H1 (cell line): Measurements from ENCODE around the gene MORN5. TPM values are rescaled to one million over a fixed set of nuclear protein-coding genes. Genes with fewer than 3 reads are reported as not detected.

Experiments used
- CTCF ChIA-PET: fragments of 300-600 bp; sonication (Branson Sonifier 250); formaldehyde crosslinking; loops from one replicate; lab custom pipeline; 2021; ENCODE audit not compliant: partially characterized antibody; lab: Charles Lee
- POLR2A ChIA-PET: fragments of 300-600 bp; sonication (Branson Sonifier 250); formaldehyde crosslinking; loops from one replicate; lab custom pipeline; 2021; ENCODE audit warnings: inconsistent platforms; ENCODE audit not compliant: partially characterized antibody; lab: Charles Lee
- DNase-seq, 2 experiments: peaks; one replicate each; pipeline versions ENCODE4 v3.0.0 to v3.0.0-alpha.2; 2010 to 2022; ENCODE audit warnings: low spot score in 2 of 2, low read depth in 1 of 2, mixed read lengths in 1 of 2
- FAIRE-seq: peaks from 2 replicates; lab custom pipeline; 2011; peaks lifted over from hg19 to GRCh38; lab: Jason Lieb, UNC
- H2AFZ ChIP-seq: 2 replicates; pipeline ENCODE4 v1.8.1; 2012; ENCODE audit warnings: low read length, inconsistent platforms
- H2AK5ac ChIP-seq: 2 replicates; pipeline ENCODE4 v1.6.1; 2013; ENCODE audit warnings: low read depth, low read length
- H2BK120ac ChIP-seq: replicated peaks from 2 replicates; pipeline ENCODE3; 2013; ENCODE audit warnings: low read depth, low read length, inconsistent platforms
- H2BK12ac ChIP-seq: 2 replicates; pipeline ENCODE4 v1.6.1; 2013; ENCODE audit warnings: low read depth, low read length
- H2BK15ac ChIP-seq: 2 replicates; pipeline ENCODE4 v1.6.1; 2013; ENCODE audit warnings: low read length
- H2BK20ac ChIP-seq: 2 replicates; pipeline ENCODE4 v1.6.1; 2013; ENCODE audit warnings: low read length
- H2BK5ac ChIP-seq: 2 replicates; pipeline ENCODE4 v1.6.1; 2013; ENCODE audit warnings: low read depth, low read length
- H3K14ac ChIP-seq: 2 replicates; pipeline ENCODE4 v1.6.1; 2013; ENCODE audit warnings: inconsistent platforms; ENCODE audit not compliant: insufficient read length
- H3K18ac ChIP-seq: 2 replicates; pipeline ENCODE4 v1.6.1; 2013; ENCODE audit warnings: low read length; ENCODE audit errors: extremely low read depth
- H3K23ac ChIP-seq: 2 replicates; pipeline ENCODE4 v1.6.1; 2013; ENCODE audit warnings: inconsistent platforms; ENCODE audit not compliant: insufficient read length
- H3K23me2 ChIP-seq: 2 replicates; pipeline ENCODE4 v1.6.1; 2013; ENCODE audit warnings: low read depth, low read length
- H3K27ac ChIP-seq: 2 replicates; pipeline ENCODE4 v1.6.1; 2011; ENCODE audit warnings: low read depth, low read length, inconsistent platforms
- H3K27me3 ChIP-seq, 4 experiments: replicated peaks in 1 of 4; 1 replicate in 1 of 4; 2 replicates in 3 of 4; pipeline versions ENCODE4 v1.6.1 to v1.8.1; 2011 to 2013; ENCODE audit warnings: low read length in 3 of 4, mild to moderate bottlenecking in 3 of 4, inconsistent platforms in 2 of 4, mixed read lengths in 2 of 4, moderate library complexity in 1 of 4; ENCODE audit not compliant: control insufficient read depth in 3 of 4, insufficient read depth in 3 of 4; ENCODE audit errors: extremely low read depth in 1 of 4
- H3K36me3 ChIP-seq, 4 experiments: 2 replicates each; pipeline versions ENCODE4 v1.6.1 to v1.8.1; 2011 to 2013; ENCODE audit warnings: mild to moderate bottlenecking in 4 of 4, low read length in 3 of 4, moderate library complexity in 2 of 4, control low read depth in 1 of 4, inconsistent platforms in 1 of 4; ENCODE audit not compliant: insufficient read depth in 4 of 4, control insufficient read depth in 2 of 4
- H3K4ac ChIP-seq: replicated peaks from 2 replicates; pipeline ENCODE3; 2013; ENCODE audit warnings: low read length, low read depth, mixed read lengths, inconsistent platforms; ENCODE audit not compliant: insufficient read length
- H3K4me1 ChIP-seq, 4 experiments: replicated peaks in 1 of 4; 1 replicate in 1 of 4; 2 replicates in 3 of 4; pipeline versions ENCODE4 v1.6.1 to v1.8.1; 2011 to 2013; ENCODE audit warnings: low read length in 3 of 4, inconsistent platforms in 2 of 4, mixed read lengths in 1 of 4; ENCODE audit not compliant: insufficient read depth in 4 of 4, control insufficient read depth in 3 of 4
- H3K4me2 ChIP-seq, 2 experiments: 2 replicates each; pipeline versions ENCODE4 v1.6.1 to v1.8.1; 2011 to 2013; ENCODE audit warnings: low read depth in 2 of 2, low read length in 2 of 2, control low read depth in 1 of 2, inconsistent platforms in 1 of 2, mild to moderate bottlenecking in 1 of 2; ENCODE audit not compliant: insufficient read depth in 1 of 2
- H3K4me3 ChIP-seq, 4 experiments: fragments of 200-600, 300-600 bp in 1 of 4; sonication (generic), shearing (Covaris generic), sonication (Bioruptor Twin) in 1 of 4; 2 replicates each; pipeline versions ENCODE4 v1.5.1 to v1.8.1; 2011 to 2016; ENCODE audit warnings: low read length in 4 of 4, low read depth in 3 of 4, control low read depth in 2 of 4, inconsistent platforms in 2 of 4, mild to moderate bottlenecking in 2 of 4, mixed read lengths in 1 of 4, moderate library complexity in 1 of 4; ENCODE audit not compliant: insufficient read depth in 2 of 4; ENCODE audit errors: extremely low read depth in 1 of 4
- H3K56ac ChIP-seq: replicated peaks from 2 replicates; pipeline ENCODE3; 2013; ENCODE audit warnings: low read depth, mild to moderate bottlenecking, mixed read lengths, low read length, inconsistent platforms; ENCODE audit not compliant: insufficient read length
- H3K79me1 ChIP-seq: 2 replicates; pipeline ENCODE4 v1.6.1; 2013; ENCODE audit warnings: low read depth, low read length, control low read depth
- H3K79me2 ChIP-seq, 2 experiments: 2 replicates each; pipeline versions ENCODE4 v1.6.1 to v1.8.1; 2012 to 2013; ENCODE audit warnings: low read length in 2 of 2, mild to moderate bottlenecking in 2 of 2, inconsistent platforms in 1 of 2; ENCODE audit not compliant: insufficient read depth in 2 of 2, control insufficient read depth in 1 of 2
- H3K9ac ChIP-seq, 4 experiments: replicated peaks in 1 of 4; 1 replicate in 1 of 4; 2 replicates in 3 of 4; pipeline versions ENCODE4 v1.6.1 to v1.8.1; 2011 to 2013; ENCODE audit warnings: low read depth in 3 of 4, low read length in 3 of 4, control low read depth in 2 of 4, mild to moderate bottlenecking in 2 of 4, moderate library complexity in 2 of 4, inconsistent platforms in 1 of 4; ENCODE audit errors: extremely low read depth in 1 of 4
- H3K9me3 ChIP-seq, 2 experiments: 2 replicates each; pipeline versions ENCODE4 v1.6.1 to v1.8.1; 2012 to 2013; ENCODE audit warnings: mild to moderate bottlenecking in 2 of 2, moderate library complexity in 2 of 2, control low read depth in 1 of 2, inconsistent platforms in 1 of 2, low read depth in 1 of 2, low read length in 1 of 2, mixed read lengths in 1 of 2; ENCODE audit not compliant: insufficient read depth in 2 of 2
- H4K20me1 ChIP-seq, 2 experiments: replicated peaks in 1 of 2; 2 replicates each; pipeline versions ENCODE3 to v1.8.1; 2011 to 2013; ENCODE audit warnings: inconsistent platforms in 2 of 2, low read length in 2 of 2, mild to moderate bottlenecking in 1 of 2; ENCODE audit not compliant: insufficient read depth in 2 of 2, control insufficient read depth in 1 of 2
- H4K5ac ChIP-seq: 2 replicates; pipeline ENCODE4 v1.6.1; 2013; ENCODE audit warnings: low read length, low read depth, mixed read lengths, inconsistent platforms; ENCODE audit not compliant: insufficient read length
- H4K8ac ChIP-seq: 2 replicates; pipeline ENCODE4 v1.8.0; 2013; ENCODE audit warnings: mild to moderate bottlenecking, moderate library complexity, low read length, inconsistent platforms; ENCODE audit not compliant: insufficient read depth; ENCODE audit errors: extremely low read depth
- H4K91ac ChIP-seq: replicated peaks from 2 replicates; pipeline ENCODE3; 2013; ENCODE audit warnings: low read length, mixed read lengths, inconsistent platforms; ENCODE audit not compliant: insufficient read length
- BCL11A ChIP-seq, 2 experiments: IDR thresholded peaks; one replicate each; pipeline ENCODE4 v1.6.1; 2011; ENCODE audit warnings: low read depth in 2 of 2, low read length in 2 of 2, mild to moderate bottlenecking in 2 of 2
- CBX8 ChIP-seq: fragments of 300-800, 300-1000 bp; sonication (generic); IDR thresholded peaks from 2 replicates; pipeline ENCODE4 v1.7.1; 2016; ENCODE audit warnings: low read depth, low read length, borderline replicate concordance
- EGR1 ChIP-seq: IDR thresholded peaks from 2 replicates; pipeline ENCODE4 v1.6.1; 2011; ENCODE audit warnings: low read depth, low read length, borderline replicate concordance
- EZH2 ChIP-seq: fragments of 200-600 bp; sonication (generic); IDR thresholded peaks from 2 replicates; pipeline ENCODE4 v1.7.1; 2012; ENCODE audit warnings: low read depth, mild to moderate bottlenecking, moderate library complexity, low read length, inconsistent platforms; ENCODE audit not compliant: severe bottlenecking
- RNF2 ChIP-seq: fragments of 200-900, 300-1000 bp; sonication (generic); IDR thresholded peaks from 2 replicates; pipeline ENCODE4 v1.7.1; 2016; ENCODE audit warnings: borderline replicate concordance, low read depth, mild to moderate bottlenecking, antibody characterized with exemption, low read length; ENCODE audit not compliant: poor library complexity, severe bottlenecking; ENCODE audit errors: missing control alignments
- SUZ12 ChIP-seq: fragments of 200-600 bp; sonication (generic); IDR thresholded peaks from 2 replicates; pipeline ENCODE4 v1.6.1; 2012; ENCODE audit warnings: mild to moderate bottlenecking, inconsistent platforms, low read length, moderate library complexity, mixed read lengths
- WGBS, 2 experiments: shearing (Covaris generic) in 1 of 2; methylation state at CpG; one replicate each; pipeline versions ENCODE4 v1.1.6 to v1.1.7; 2013 to 2015; ENCODE audit warnings: low lambda C conversion rate in 2 of 2, mixed read lengths in 2 of 2, inconsistent platforms in 1 of 2, low coverage in 1 of 2, missing lambda C conversion rate in 1 of 2; ENCODE audit not compliant: insufficient replicate concordance in 2 of 2, insufficient coverage in 1 of 2, insufficient read length in 1 of 2; ENCODE audit errors: extremely low coverage in 1 of 2, missing lambda C conversion rate in 1 of 2; 5-methylcytosine and 5-hydroxymethylcytosine counted together
- polyA plus RNA-seq, 7 experiments: library from polyadenylated mRNA; depleted of rRNA in 3 of 7; stranded (reverse) in 5 of 7; unstranded in 2 of 7; fragments of >200 nt in 5 of 7; fragments of 200-250 nt in 2 of 7; gene quantifications; 1 replicate in 5 of 7; 2 replicates in 1 of 7; 4 replicates in 1 of 7; pipeline versions ENCODE4 v1.2.1 to v1.2.3, GENCODE V29; 2011 to 2013; ENCODE audit warnings: missing spikeins in 2 of 7, mixed read lengths in 2 of 7
- total RNA-seq: library from RNA; stranded (reverse); fragmentation: NEBNext Ultra II Directional; extraction: Animal tissue kit (Norgen Biotek cat#: 25700); gene quantifications from 2 replicates; pipeline ENCODE4 v1.2.1, GENCODE V29; 2021

Gene MORN5
- total and polyA plus RNA-seq, 2 of the 8 experiments (the other 6 are each of a cell fraction or from before 2014, with no cell fraction given): not detected

DNA sequence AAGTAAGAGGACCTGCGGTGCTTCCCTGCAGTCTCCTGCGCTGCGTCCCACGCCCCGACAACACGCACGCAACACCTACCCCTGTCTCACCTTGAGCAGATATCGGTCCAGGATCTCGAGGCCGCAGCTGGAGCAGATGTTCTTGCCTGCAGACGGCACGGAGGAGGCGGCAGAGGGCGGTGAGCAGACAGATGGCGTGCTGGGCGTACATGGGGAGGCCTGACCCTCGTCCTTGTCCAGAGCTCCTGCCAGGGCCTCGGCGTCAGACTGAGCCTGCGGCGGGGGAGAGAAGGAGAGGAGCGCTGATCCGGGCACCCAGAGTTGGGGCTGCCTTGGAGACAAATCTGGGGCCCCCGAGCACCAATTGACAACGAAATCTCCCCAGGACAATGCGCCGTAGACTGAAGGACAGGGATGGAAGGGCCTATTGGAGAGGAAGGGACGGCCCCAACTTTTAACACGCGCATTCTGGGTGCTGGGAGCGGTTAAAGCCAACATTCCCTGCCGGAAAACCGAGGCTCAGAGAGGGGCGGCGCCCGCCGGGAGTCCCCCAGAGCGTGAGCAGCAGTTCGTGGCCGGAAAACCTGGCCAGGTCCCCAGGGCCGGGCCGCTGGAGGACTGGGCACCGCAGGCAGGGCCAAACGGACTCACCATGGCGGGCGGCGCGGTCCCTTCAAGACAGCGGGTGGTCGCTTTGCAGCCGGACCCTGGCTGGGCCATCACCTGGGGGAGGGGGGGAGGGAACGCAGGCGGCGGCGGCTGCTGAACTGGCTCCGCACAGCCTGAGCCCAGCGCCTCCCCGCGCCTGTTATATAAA lies 67.3 kb downstream of the MORN5 start:
- H3K9me3 ChIP-seq: no peaks in the 10 kb centered on the region
- peak in 1 of 2 experiments; percentile 73 for DNase-seq
- H2AFZ ChIP-seq: no peak overlapping the region
- 2% methylated on average over 49 of the region's 59 CpGs; no CpG with 5 or more reads in 1 of the 2 experiments for WGBS, 2 experiments
- TF ChIP-seq RNF2 (peak; percentile 89), CBX8 (peak; percentile 95; the same call in 1 of the 2 replicates), EGR1 (no peak), EZH2 (peak; percentile 88), SUZ12 (peak; percentile 87), BCL11A (IDR thresholded peaks at IDR 0.05; ENCODE audit: low read depth in 2 of 2, low read length in 2 of 2) (no peak)
- peak overlapping the region; percentile 29 for H4K91ac ChIP-seq
- no peak overlapping the region for H3K56ac ChIP-seq
- no peaks in the 10 kb centered on the region for H3K79me1 ChIP-seq
- FAIRE-seq: no peak
- ChIA-PET CTCF (interaction anchor here (0.9 to 1.7 kb wide), 6 partner anchors 13 to 125 kb away, joined by 3 to 10 read pairs (median 3); no protein-coding TSS in a partner anchor), POLR2A (interaction anchor here (1.3 to 2.7 kb wide), 2 partner anchors 11 to 38 kb away, joined by 6 to 26 read pairs; partner anchors contain the start of genes MRRF and RBM18)
- no peak overlapping the region for H2AK5ac ChIP-seq
- no peak overlapping the region for H3K18ac ChIP-seq
- H2BK20ac ChIP-seq: no peak overlapping the region
- no peaks in the 10 kb centered on the region for H3K79me2 ChIP-seq
- H3K14ac ChIP-seq: no peak overlapping the region
- H3K4ac ChIP-seq: no peak overlapping the region
- no peak overlapping the region for H2BK5ac ChIP-seq
- H3K27ac ChIP-seq: no peak overlapping the region
- no peak overlapping the region for H2BK120ac ChIP-seq
- peak overlapping the region; percentile 20; the same call in 1 of the 2 replicates for H2BK15ac ChIP-seq
- no peak overlapping the region for H3K9ac ChIP-seq
- no peak overlapping the region for H4K5ac ChIP-seq
- no peak overlapping the region for H3K23ac ChIP-seq
- H3K36me3 ChIP-seq: peaks cover 0 to 4% (median 0%) of the 10 kb centered on the region in 4 experiments; a peak in 1 of 8 replicates
- peak overlapping the region in 3 of 4 experiments; percentile 9 to 48 (median 16); a peak in 6 of 8 replicates for H3K4me3 ChIP-seq
- peaks cover 4% of the 10 kb centered on the region; the same call in 1 of the 2 replicates for H3K23me2 ChIP-seq
- peaks cover 0 to 34% (median 17%) of the 10 kb centered on the region in 4 experiments; a peak in 6 of 7 replicates for H3K4me1 ChIP-seq
- H4K20me1 ChIP-seq: peaks cover 11 to 34% of the 10 kb centered on the region in 2 experiments
- H2BK12ac ChIP-seq: peak overlapping the region; percentile 69; the same call in 1 of the 2 replicates
- H3K4me2 ChIP-seq: peak overlapping the region; percentile 57 to 73
- no peak overlapping the region for H4K8ac ChIP-seq
- peaks cover 82 to 100% (median 95%) of the 10 kb centered on the region in 4 experiments for H3K27me3 ChIP-seq
